Liver (tissue), 3 donors: Measurements from ENCODE around the gene GLUD1.

ENCODE experiments used
- ATF3 ChIP-seq: IDR thresholded peaks from 2 replicates; pipeline ENCODE4 v1.6.1; 2016; ENCODE audit warnings: antibody characterized with exemption
- FOXA1 ChIP-seq: IDR thresholded peaks from 2 replicates; pipeline ENCODE4 v1.6.1; 2016; ENCODE audit warnings: antibody characterized with exemption
- GABPA ChIP-seq, 2 donors: IDR thresholded peaks in 1 of 2; conservative IDR thresholded peaks in 1 of 2; 2 replicates each; pipeline ENCODE4 v1.6.1; 2016; ENCODE audit warnings: antibody characterized with exemption in 2 of 2, mild to moderate bottlenecking in 1 of 2, moderate library complexity in 1 of 2
- JUND ChIP-seq, 2 donors: IDR thresholded peaks; 2 replicates each; pipeline ENCODE4 v1.6.1; 2016; ENCODE audit warnings: antibody characterized with exemption in 2 of 2
- MAX ChIP-seq: IDR thresholded peaks from 2 replicates; pipeline ENCODE4 v1.6.1; 2016; ENCODE audit warnings: antibody characterized with exemption
- NR2F2 ChIP-seq: IDR thresholded peaks from 2 replicates; pipeline ENCODE4 v1.6.1; 2016; ENCODE audit warnings: antibody characterized with exemption
- RAD21 ChIP-seq, 2 donors: IDR thresholded peaks; 2 replicates each; pipeline ENCODE4 v1.6.1; 2016; ENCODE audit warnings: antibody characterized with exemption in 2 of 2, mild to moderate bottlenecking in 2 of 2
- RXRA ChIP-seq, 2 donors: IDR thresholded peaks; 2 replicates each; pipeline ENCODE4 v1.6.1; 2017 to 2018; ENCODE audit warnings: antibody characterized with exemption in 2 of 2, mild to moderate bottlenecking in 1 of 2
- SP1 ChIP-seq: IDR thresholded peaks from 2 replicates; pipeline ENCODE4 v1.6.1; 2018; ENCODE audit warnings: antibody characterized with exemption, mild to moderate bottlenecking
- TAF1 ChIP-seq: conservative IDR thresholded peaks from 2 replicates; pipeline ENCODE4 v1.6.1; 2016; ENCODE audit warnings: antibody characterized with exemption, mild to moderate bottlenecking
- YY1 ChIP-seq: IDR thresholded peaks from 2 replicates; pipeline ENCODE4 v1.6.1; 2016; ENCODE audit warnings: antibody characterized with exemption, mild to moderate bottlenecking
- TF ChIP-seq, protein P1 (sequence below): fragments of 150-350 bp; IDR thresholded peaks from 2 replicates; pipeline ENCODE4 v1.5.1; 2017; ENCODE audit warnings: improper control_type of control experiment, low read depth, low read length; ENCODE audit not compliant: missing input control
- TF ChIP-seq, protein P2 (sequence below): IDR thresholded peaks from 2 replicates; pipeline ENCODE4 v1.6.1; 2016; ENCODE audit warnings: antibody characterized with exemption, mild to moderate bottlenecking
- donor health status: healthy.
- donor health status: healthy.

- TF ChIP-seq, protein P1, sequence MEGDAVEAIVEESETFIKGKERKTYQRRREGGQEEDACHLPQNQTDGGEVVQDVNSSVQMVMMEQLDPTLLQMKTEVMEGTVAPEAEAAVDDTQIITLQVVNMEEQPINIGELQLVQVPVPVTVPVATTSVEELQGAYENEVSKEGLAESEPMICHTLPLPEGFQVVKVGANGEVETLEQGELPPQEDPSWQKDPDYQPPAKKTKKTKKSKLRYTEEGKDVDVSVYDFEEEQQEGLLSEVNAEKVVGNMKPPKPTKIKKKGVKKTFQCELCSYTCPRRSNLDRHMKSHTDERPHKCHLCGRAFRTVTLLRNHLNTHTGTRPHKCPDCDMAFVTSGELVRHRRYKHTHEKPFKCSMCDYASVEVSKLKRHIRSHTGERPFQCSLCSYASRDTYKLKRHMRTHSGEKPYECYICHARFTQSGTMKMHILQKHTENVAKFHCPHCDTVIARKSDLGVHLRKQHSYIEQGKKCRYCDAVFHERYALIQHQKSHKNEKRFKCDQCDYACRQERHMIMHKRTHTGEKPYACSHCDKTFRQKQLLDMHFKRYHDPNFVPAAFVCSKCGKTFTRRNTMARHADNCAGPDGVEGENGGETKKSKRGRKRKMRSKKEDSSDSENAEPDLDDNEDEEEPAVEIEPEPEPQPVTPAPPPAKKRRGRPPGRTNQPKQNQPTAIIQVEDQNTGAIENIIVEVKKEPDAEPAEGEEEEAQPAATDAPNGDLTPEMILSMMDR, result no peak
- TF ChIP-seq YY1 (no peak), MAX (no peak), SP1 (no peak), FOXA1 (no peak), JUND (IDR thresholded peaks at IDR 0.05) (no peak), RAD21 (IDR thresholded peaks at IDR 0.05) (peak in 1 of 2 donors; percentile 15), NR2F2 (no peak), TAF1 (no peak), GABPA (IDR thresholded peaks at IDR 0.05 in 1 of 2, conservative IDR thresholded peaks at IDR 0.05 in 1 of 2) (no peak), ATF3 (no peak), RXRA (IDR thresholded peaks at IDR 0.05) (no peak)
- TF ChIP-seq, protein P2, sequence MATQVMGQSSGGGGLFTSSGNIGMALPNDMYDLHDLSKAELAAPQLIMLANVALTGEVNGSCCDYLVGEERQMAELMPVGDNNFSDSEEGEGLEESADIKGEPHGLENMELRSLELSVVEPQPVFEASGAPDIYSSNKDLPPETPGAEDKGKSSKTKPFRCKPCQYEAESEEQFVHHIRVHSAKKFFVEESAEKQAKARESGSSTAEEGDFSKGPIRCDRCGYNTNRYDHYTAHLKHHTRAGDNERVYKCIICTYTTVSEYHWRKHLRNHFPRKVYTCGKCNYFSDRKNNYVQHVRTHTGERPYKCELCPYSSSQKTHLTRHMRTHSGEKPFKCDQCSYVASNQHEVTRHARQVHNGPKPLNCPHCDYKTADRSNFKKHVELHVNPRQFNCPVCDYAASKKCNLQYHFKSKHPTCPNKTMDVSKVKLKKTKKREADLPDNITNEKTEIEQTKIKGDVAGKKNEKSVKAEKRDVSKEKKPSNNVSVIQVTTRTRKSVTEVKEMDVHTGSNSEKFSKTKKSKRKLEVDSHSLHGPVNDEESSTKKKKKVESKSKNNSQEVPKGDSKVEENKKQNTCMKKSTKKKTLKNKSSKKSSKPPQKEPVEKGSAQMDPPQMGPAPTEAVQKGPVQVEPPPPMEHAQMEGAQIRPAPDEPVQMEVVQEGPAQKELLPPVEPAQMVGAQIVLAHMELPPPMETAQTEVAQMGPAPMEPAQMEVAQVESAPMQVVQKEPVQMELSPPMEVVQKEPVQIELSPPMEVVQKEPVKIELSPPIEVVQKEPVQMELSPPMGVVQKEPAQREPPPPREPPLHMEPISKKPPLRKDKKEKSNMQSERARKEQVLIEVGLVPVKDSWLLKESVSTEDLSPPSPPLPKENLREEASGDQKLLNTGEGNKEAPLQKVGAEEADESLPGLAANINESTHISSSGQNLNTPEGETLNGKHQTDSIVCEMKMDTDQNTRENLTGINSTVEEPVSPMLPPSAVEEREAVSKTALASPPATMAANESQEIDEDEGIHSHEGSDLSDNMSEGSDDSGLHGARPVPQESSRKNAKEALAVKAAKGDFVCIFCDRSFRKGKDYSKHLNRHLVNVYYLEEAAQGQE, result no peak
Observed at GRCh38 chr10:87053111-87053510, 41.5 kb downstream of the GLUD1 start.
